ENCODE results near the gene RHOA. TPM values are rescaled to one million over a fixed set of nuclear protein-coding genes. Genes with fewer than 3 reads are reported as not detected.
"Not testable (repeated sequence)": the region's sequence is repeated elsewhere in the genome, so short reads cannot be mapped to it uniquely, and the experiment has no call there.

RHOA gene
- total RNA-seq, 1 donor from 2014 or later, result 361 TPM

- H3K4me3 Mint-ChIP-seq, result no peak overlapping the region
- no peaks in the 10 kb centered on the region for H3K27me3 Mint-ChIP-seq (ENCODE audit: low read depth)
- peak overlapping the region; percentile 86 for H3K27ac Mint-ChIP-seq (ENCODE audit: unreplicated experiment)
- H3K4me1 Mint-ChIP-seq, result peaks cover 16% of the 10 kb centered on the region
- TF ChIP-seq CTCF (conservative IDR thresholded peaks at IDR 0.05), result no peak
- H3K9me3 Mint-ChIP-seq, result no peaks in the 10 kb centered on the region
- H3K36me3 Mint-ChIP-seq (ENCODE audit: low read depth), result peaks cover 11% of the 10 kb centered on the region
- DNase-seq (ENCODE audit: low read depth, low spot score), result no peak
Observed at GRCh38 chr3:49351521-49352011, 60.2 kb downstream of the RHOA start.

DNA sequence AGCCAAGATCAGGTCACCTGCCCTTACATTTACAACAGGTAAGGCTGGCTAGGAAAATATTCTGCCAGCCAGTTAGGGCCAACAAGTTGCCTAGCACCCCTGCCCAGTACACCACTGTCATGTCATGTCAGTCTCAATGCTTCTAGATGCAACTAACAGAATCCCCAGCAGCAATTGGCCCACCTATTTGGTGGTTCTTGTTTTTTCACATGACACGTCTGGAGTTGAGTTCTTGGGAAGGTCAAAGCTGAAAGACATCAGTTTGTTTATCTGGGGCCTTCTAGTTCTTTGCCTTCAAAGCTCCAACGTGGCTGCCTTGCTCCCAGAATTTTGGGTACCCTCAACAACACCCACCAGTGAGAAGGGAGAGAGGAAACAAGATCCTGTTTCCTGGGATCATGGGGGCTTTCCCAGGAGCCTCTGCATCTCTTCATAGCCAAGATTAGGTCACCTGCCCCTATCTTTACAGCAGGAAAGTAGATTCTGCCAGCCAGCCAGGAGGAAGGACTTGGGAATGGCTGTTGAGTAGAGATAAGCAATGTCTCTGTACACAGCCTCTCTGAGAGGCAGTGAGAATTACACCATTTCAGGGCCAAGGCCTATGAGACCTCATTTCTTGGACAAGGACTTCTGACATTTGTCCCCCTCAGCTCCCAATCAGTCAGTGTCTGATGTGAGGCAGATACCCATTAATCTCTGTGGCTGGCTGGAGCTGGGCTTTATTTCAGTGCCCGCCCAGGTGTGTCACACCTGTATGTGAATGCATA, 62.2 kb downstream of the RHOA start:
- TF ChIP-seq CTCF (conservative IDR thresholded peaks at IDR 0.05), result no peak
- DNase-seq (ENCODE audit: low read depth, low spot score), result no peak
- H3K36me3 Mint-ChIP-seq (ENCODE audit: low read depth), result peaks cover 5% of the 10 kb centered on the region
- no peaks in the 10 kb centered on the region for H3K27me3 Mint-ChIP-seq (ENCODE audit: low read depth)
- H3K4me1 Mint-ChIP-seq, result peaks cover 10% of the 10 kb centered on the region
- no peaks in the 10 kb centered on the region for H3K9me3 Mint-ChIP-seq
- H3K27ac Mint-ChIP-seq (ENCODE audit: unreplicated experiment), result no peak overlapping the region
- no peak overlapping the region for H3K4me3 Mint-ChIP-seq

- H3K27me3 Mint-ChIP-seq (ENCODE audit: low read depth); H3K27ac Mint-ChIP-seq (ENCODE audit: unreplicated experiment); H3K36me3 Mint-ChIP-seq (ENCODE audit: low read depth); H3K4me3 Mint-ChIP-seq; H3K9me3 Mint-ChIP-seq; DNase-seq (ENCODE audit: low read depth, low spot score): not testable (repeated sequence)
- H3K4me1 Mint-ChIP-seq, result peaks cover 10% of the 10 kb centered on the region
Observed at GRCh38 chr3:49348361-49348760, 63.4 kb downstream of the RHOA start.

GRCh38 chr3:49346797-49347251, 65.0 kb downstream of the RHOA start:
- TF ChIP-seq CTCF (conservative IDR thresholded peaks at IDR 0.05), result no peak
- H3K27me3 Mint-ChIP-seq (ENCODE audit: low read depth), result no peaks in the 10 kb centered on the region
- H3K27ac Mint-ChIP-seq (ENCODE audit: unreplicated experiment), result no peak overlapping the region
- H3K9me3 Mint-ChIP-seq, result no peaks in the 10 kb centered on the region
- H3K4me3 Mint-ChIP-seq, result no peak overlapping the region
- H3K4me1 Mint-ChIP-seq, result peaks cover 10% of the 10 kb centered on the region
- DNase-seq (ENCODE audit: low read depth, low spot score), result no peak
- no peaks in the 10 kb centered on the region for H3K36me3 Mint-ChIP-seq (ENCODE audit: low read depth)

DNA sequence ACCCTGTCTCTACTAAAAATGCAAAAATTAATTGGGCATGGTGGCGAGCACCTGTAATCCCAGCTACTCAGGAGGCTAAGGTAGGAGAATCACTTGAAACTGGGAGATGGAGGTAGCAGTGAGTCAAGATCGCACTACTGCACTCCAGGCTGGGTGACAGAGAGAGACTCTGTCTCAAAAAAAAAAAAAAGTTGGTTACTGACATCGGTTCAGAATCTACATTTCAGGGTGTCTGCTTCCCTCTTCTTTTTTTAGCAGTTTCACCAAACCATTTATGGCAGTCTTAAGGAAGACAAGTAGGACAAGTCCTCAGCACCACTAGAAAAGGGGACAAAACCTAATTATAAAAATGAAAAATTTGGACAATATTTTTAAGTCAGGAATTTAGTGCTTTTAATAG, 68.6 kb downstream of the RHOA start:
- DNase-seq (ENCODE audit: low read depth, low spot score), result no peak
- Mint-ChIP-seq H3K27ac (ENCODE audit: unreplicated experiment) (no peak overlapping the region), H3K36me3 (ENCODE audit: low read depth) (no peaks in the 10 kb centered on the region), H3K4me3 (no peak overlapping the region), H3K9me3 (no peaks in the 10 kb centered on the region), H3K4me1 (peaks cover 32% of the 10 kb centered on the region), H3K27me3 (ENCODE audit: low read depth) (no peaks in the 10 kb centered on the region)
- TF ChIP-seq CTCF (conservative IDR thresholded peaks at IDR 0.05), result no peak

GRCh38 chr3:49341996-49342395, 69.8 kb downstream of the RHOA start:
- Mint-ChIP-seq H3K27me3 (ENCODE audit: low read depth) (no peaks in the 10 kb centered on the region), H3K4me1 (peaks cover 35% of the 10 kb centered on the region), H3K4me3 (peak overlapping the region; percentile 72), H3K36me3 (ENCODE audit: low read depth) (no peaks in the 10 kb centered on the region), H3K27ac (ENCODE audit: unreplicated experiment) (no peak overlapping the region), H3K9me3 (no peaks in the 10 kb centered on the region)
- no peak for TF ChIP-seq CTCF (conservative IDR thresholded peaks at IDR 0.05)
- DNase-seq (ENCODE audit: low read depth, low spot score), result no peak
